H1 (cell line): ENCODE data around the gene KMT2E. TPM values are rescaled to one million over a fixed set of nuclear protein-coding genes. Genes with fewer than 3 reads are reported as not detected.

ENCODE experiments used
- TCF12 ChIP-seq: IDR thresholded peaks from 2 replicates; pipeline ENCODE4 v1.6.1; 2011; ENCODE audit warnings: low read depth, mild to moderate bottlenecking, low read length
- polyA plus RNA-seq, 7 experiments: library from polyadenylated mRNA; depleted of rRNA in 3 of 7; stranded (reverse) in 5 of 7; unstranded in 2 of 7; fragments of >200 nt in 5 of 7; fragments of 200-250 nt in 2 of 7; gene quantifications; 1 replicate in 5 of 7; 2 replicates in 1 of 7; 4 replicates in 1 of 7; pipeline versions ENCODE4 v1.2.1 to v1.2.3, GENCODE V29; 2011 to 2013; ENCODE audit warnings: missing spikeins in 2 of 7, mixed read lengths in 2 of 7
- total RNA-seq: library from RNA; stranded (reverse); fragmentation: NEBNext Ultra II Directional; extraction: Animal tissue kit (Norgen Biotek cat#: 25700); gene quantifications from 2 replicates; pipeline ENCODE4 v1.2.1, GENCODE V29; 2021

The KMT2E gene
- total and polyA plus RNA-seq, 2 of the 8 experiments (the other 6 are each of a cell fraction or from before 2014, with no cell fraction given) = 10.9 to 45.0 TPM

GRCh38 chr7:105157278-105157677, 143.3 kb downstream of the KMT2E start (continued):
- TF ChIP-seq TCF12 = no peak
